ENCODE measurements around the gene MAFG.

MAFG gene

GRCh38 chr17:81927653-81928543, at the start of gene MAFG:
Gene MAFG (minus strand): TSS chr17:81927735. CDS start chr17:81923185, 4,550 bp downstream.
- DNase-seq, result peak; percentile 81

GRCh38 chr17:81976332-81977210, 49.0 kb upstream of the MAFG start:
- DNase-seq, result no peak

- no peak for DNase-seq
These were observed 45.9 kb upstream of the MAFG start for GRCh38 chr17:81973432-81973831.

- DNase-seq, result no peak
These were observed 41.6 kb upstream of the MAFG start for GRCh38 chr17:81968850-81969812.

GRCh38 chr17:81968396-81968745, 40.8 kb upstream of the MAFG start:
- no peak for DNase-seq

- peak; percentile 85 for DNase-seq
These were observed 40.2 kb upstream of the MAFG start for GRCh38 chr17:81967533-81968395.

- DNase-seq, result no peak
These were observed 39.7 kb upstream of the MAFG start for GRCh38 chr17:81967244-81967532.

GRCh38 chr17:81966343-81967243, 39.1 kb upstream of the MAFG start:
- DNase-seq, result no peak

GRCh38 chr17:81964081-81964849, 36.7 kb upstream of the MAFG start:
- DNase-seq, result no peak

GRCh38 chr17:81962499-81963441, 35.2 kb upstream of the MAFG start:
- DNase-seq, result no peak

- DNase-seq, result no peak
These were observed 34.3 kb upstream of the MAFG start for GRCh38 chr17:81961521-81962498.

- no peak for DNase-seq
These were observed 33.6 kb upstream of the MAFG start, which contains the start of gene NOTUM for GRCh38 chr17:81961087-81961511. Gene NOTUM (minus strand): TSS chr17:81961187. CDS start chr17:81960909, 278 bp downstream.

GRCh38 chr17:81960130-81960958, 32.8 kb upstream of the MAFG start:
- no peak for DNase-seq

GRCh38 chr17:81959362-81960129, 32.0 kb upstream of the MAFG start:
- peak; percentile 78 for DNase-seq

GRCh38 chr17:81958633-81959342, 31.3 kb upstream of the MAFG start:
- DNase-seq, result no peak
